Effector memory CD4-positive, alpha-beta T cell (primary cell): ENCODE measurements around the gene MPP3.

Experiments used
- DNase-seq, 3 donors: peaks; one replicate each; pipeline ENCODE4 v3.0.0-alpha.2; 2020
- H3K27ac ChIP-seq: 2 replicates; pipeline ENCODE4 v1.7.0; 2013; ENCODE audit warnings: mild to moderate bottlenecking, low read length, moderate library complexity; ENCODE audit not compliant: insufficient read depth, poor library complexity, severe bottlenecking
- H3K27me3 ChIP-seq: replicated peaks from 2 replicates; pipeline ENCODE4 v1.7.0; 2013; ENCODE audit warnings: mild to moderate bottlenecking, low read length; ENCODE audit not compliant: insufficient read depth, control insufficient read depth, poor library complexity, severe bottlenecking
- H3K36me3 ChIP-seq: 2 replicates; pipeline ENCODE4 v1.7.0; 2013; ENCODE audit warnings: mild to moderate bottlenecking, low read length, moderate library complexity; ENCODE audit not compliant: control insufficient read depth, insufficient read depth
- H3K4me1 ChIP-seq: 2 replicates; pipeline ENCODE4 v1.7.0; 2013; ENCODE audit warnings: low read length, mild to moderate bottlenecking; ENCODE audit not compliant: control insufficient read depth, insufficient read depth, poor library complexity, severe bottlenecking
- H3K4me3 ChIP-seq: 2 replicates; pipeline ENCODE4 v1.7.0; 2013; ENCODE audit warnings: low read length, low read depth, mild to moderate bottlenecking; ENCODE audit not compliant: insufficient read depth, poor library complexity, severe bottlenecking
- H3K9me3 ChIP-seq: 2 replicates; pipeline ENCODE4 v1.7.0; 2013; ENCODE audit warnings: mild to moderate bottlenecking, low read length, moderate library complexity; ENCODE audit not compliant: control insufficient read depth

MPP3 gene

GRCh38 chr17:43822570-43823190 is 10.3 kb downstream of the MPP3 start:
- no peak overlapping the region for H3K4me3 ChIP-seq
- no peaks in the 10 kb centered on the region for H3K36me3 ChIP-seq
- no peak for DNase-seq
- H3K9me3 ChIP-seq: no peaks in the 10 kb centered on the region
- no peaks in the 10 kb centered on the region for H3K27me3 ChIP-seq
- no peak overlapping the region for H3K27ac ChIP-seq
- no peaks in the 10 kb centered on the region for H3K4me1 ChIP-seq

GRCh38 chr17:43820759-43821158 is 12.2 kb downstream of the MPP3 start:
- H3K27me3 ChIP-seq: no peaks in the 10 kb centered on the region
- no peak overlapping the region for H3K4me3 ChIP-seq
- H3K9me3 ChIP-seq: no peaks in the 10 kb centered on the region
- DNase-seq: no peak
- no peaks in the 10 kb centered on the region for H3K36me3 ChIP-seq
- H3K27ac ChIP-seq: no peak overlapping the region
- H3K4me1 ChIP-seq: no peaks in the 10 kb centered on the region

DNA sequence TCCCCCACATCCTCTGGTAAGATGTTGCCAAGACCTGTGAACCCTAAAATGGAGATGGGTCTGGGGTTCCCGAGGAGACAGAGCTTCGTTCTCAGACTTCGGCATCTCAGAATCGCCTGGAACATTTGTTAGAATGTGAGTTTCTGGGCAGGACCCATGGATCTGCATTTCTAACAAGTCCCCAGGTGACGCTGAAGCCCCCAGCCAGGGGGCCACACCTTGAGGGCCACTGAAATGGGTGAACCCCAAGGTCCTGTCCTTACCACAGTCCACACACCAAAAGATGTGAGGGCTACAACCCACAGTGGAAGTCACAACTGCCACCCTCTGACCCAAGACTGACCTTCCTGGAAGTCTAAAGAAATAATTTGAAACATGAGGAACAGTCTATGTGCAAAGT is 14.0 kb downstream of the MPP3 start:
- H3K27me3 ChIP-seq: no peaks in the 10 kb centered on the region
- H3K4me1 ChIP-seq: no peaks in the 10 kb centered on the region
- DNase-seq: no peak
- H3K4me3 ChIP-seq: no peak overlapping the region
- H3K36me3 ChIP-seq: no peaks in the 10 kb centered on the region
- H3K27ac ChIP-seq: no peak overlapping the region
- H3K9me3 ChIP-seq: no peaks in the 10 kb centered on the region

- H3K36me3 ChIP-seq: no peaks in the 10 kb centered on the region
- H3K27me3 ChIP-seq: no peaks in the 10 kb centered on the region
- no peak overlapping the region for H3K4me3 ChIP-seq
- H3K9me3 ChIP-seq: no peaks in the 10 kb centered on the region
- DNase-seq: no peak
- no peaks in the 10 kb centered on the region for H3K4me1 ChIP-seq
- H3K27ac ChIP-seq: no peak overlapping the region
Measured at GRCh38 chr17:43817826-43818225, 15.1 kb downstream of the MPP3 start.

- Histone ChIP-seq H3K27me3 (no peaks in the 10 kb centered on the region), H3K36me3 (no peaks in the 10 kb centered on the region), H3K4me1 (no peaks in the 10 kb centered on the region), H3K9me3 (no peaks in the 10 kb centered on the region), H3K4me3 (no peak overlapping the region), H3K27ac (no peak overlapping the region)
- DNase-seq: no peak
Measured at GRCh38 chr17:43816336-43817320, 16.3 kb downstream of the MPP3 start.

- H3K4me1 ChIP-seq: no peaks in the 10 kb centered on the region
- no peak overlapping the region for H3K27ac ChIP-seq
- H3K4me3 ChIP-seq: no peak overlapping the region
- H3K9me3 ChIP-seq: no peaks in the 10 kb centered on the region
- H3K36me3 ChIP-seq: no peaks in the 10 kb centered on the region
- DNase-seq: no peak
- no peaks in the 10 kb centered on the region for H3K27me3 ChIP-seq
Measured at GRCh38 chr17:43814714-43815113, 18.2 kb downstream of the MPP3 start.

DNA sequence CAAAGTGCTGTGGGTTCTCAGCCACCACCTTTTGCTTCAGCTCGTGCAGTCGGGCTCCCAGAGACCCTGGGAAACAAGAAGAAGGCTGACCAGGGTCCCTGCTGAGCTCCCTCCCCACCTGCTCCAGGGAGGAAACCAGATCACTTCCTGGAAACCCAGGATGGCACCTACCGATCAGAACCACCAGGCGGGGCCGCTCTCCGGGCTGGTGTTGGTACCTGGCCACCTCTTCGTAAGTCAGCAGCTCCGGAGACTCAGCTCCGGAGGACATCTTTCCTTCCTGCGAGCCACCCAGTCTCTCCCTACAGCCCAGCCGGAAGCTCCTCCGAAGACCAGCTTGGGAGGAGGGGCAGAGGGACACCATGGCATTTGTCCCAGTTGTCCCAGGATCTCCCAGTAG is 18.9 kb downstream of the MPP3 start:
- no peak overlapping the region for H3K27ac ChIP-seq
- H3K27me3 ChIP-seq: no peaks in the 10 kb centered on the region
- DNase-seq: no peak
- H3K36me3 ChIP-seq: no peaks in the 10 kb centered on the region
- no peak overlapping the region for H3K4me3 ChIP-seq
- H3K4me1 ChIP-seq: no peaks in the 10 kb centered on the region
- H3K9me3 ChIP-seq: no peaks in the 10 kb centered on the region

DNA sequence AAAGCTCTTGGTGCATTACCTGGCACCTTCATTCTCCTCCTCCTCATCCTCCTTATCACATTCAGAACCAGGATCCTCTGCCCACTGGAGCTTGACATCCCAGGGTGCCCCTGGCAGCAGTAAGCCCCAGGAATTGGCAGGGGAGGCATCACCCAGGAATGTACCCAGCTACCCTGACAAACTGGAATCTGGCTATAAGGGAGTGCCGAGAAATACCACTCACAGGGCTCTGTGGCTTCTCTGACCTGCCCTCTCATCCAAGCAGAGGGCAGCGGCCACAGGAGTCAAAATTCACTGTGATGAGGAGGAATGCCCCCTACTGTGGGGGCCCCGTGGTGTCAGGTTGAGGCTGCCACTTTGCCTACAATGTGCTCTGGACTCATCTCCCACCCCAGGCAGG is 19.6 kb downstream of the MPP3 start:
- Histone ChIP-seq H3K9me3 (no peaks in the 10 kb centered on the region), H3K36me3 (no peaks in the 10 kb centered on the region), H3K4me3 (no peak overlapping the region), H3K27ac (no peak overlapping the region), H3K4me1 (no peaks in the 10 kb centered on the region), H3K27me3 (no peaks in the 10 kb centered on the region)
- no peak for DNase-seq

- DNase-seq: no peak
- Histone ChIP-seq H3K36me3 (no peaks in the 10 kb centered on the region), H3K27ac (no peak overlapping the region), H3K4me1 (no peaks in the 10 kb centered on the region), H3K4me3 (no peak overlapping the region), H3K9me3 (no peaks in the 10 kb centered on the region), H3K27me3 (no peaks in the 10 kb centered on the region)
Measured at GRCh38 chr17:43812396-43813265, 20.3 kb downstream of the MPP3 start.
